AG09309 (cell line): Measurements from ENCODE around the gene ARFGAP3.

Source experiments
- DNase-seq: peaks from one replicate; pipeline ENCODE4 v3.0.0-alpha.2; 2010; ENCODE audit warnings: low read depth
- H3K4me3 ChIP-seq: 2 replicates; pipeline ENCODE4 v1.5.1; 2011; ENCODE audit warnings: mild to moderate bottlenecking, low read depth, low read length, moderate library complexity; ENCODE audit not compliant: control insufficient read depth
- CTCF ChIP-seq: IDR thresholded peaks from 2 replicates; pipeline ENCODE4 v1.5.1; 2011; ENCODE audit warnings: mild to moderate bottlenecking, low read depth, low read length, inconsistent platforms; ENCODE audit not compliant: insufficient read depth, control insufficient read depth; ENCODE audit errors: missing control alignments

ARFGAP3 gene

GRCh38 chr22:42777126-42777525 is 79.9 kb downstream of the ARFGAP3 start:
- no peak overlapping the region for H3K4me3 ChIP-seq
- no peak for DNase-seq
- no peak for TF ChIP-seq CTCF

GRCh38 chr22:42773167-42773566 is 83.9 kb downstream of the ARFGAP3 start:
- no peak overlapping the region for H3K4me3 ChIP-seq
- DNase-seq: no peak

GRCh38 chr22:42772647-42773046 is 84.4 kb downstream of the ARFGAP3 start:
- no peak for DNase-seq
- H3K4me3 ChIP-seq: no peak overlapping the region
- no peak for TF ChIP-seq CTCF

More at GRCh38 chr22:42773167-42773566, 83.9 kb downstream of the ARFGAP3 start:
- no peak for TF ChIP-seq CTCF

GRCh38 chr22:42770941-42771647 is 86.0 kb downstream of the ARFGAP3 start:
- no peak overlapping the region for H3K4me3 ChIP-seq
- no peak for TF ChIP-seq CTCF
- no peak for DNase-seq

GRCh38 chr22:42770448-42770726 is 86.7 kb downstream of the ARFGAP3 start:
- TF ChIP-seq CTCF: no peak
- no peak for DNase-seq
- no peak overlapping the region for H3K4me3 ChIP-seq

GRCh38 chr22:42769574-42770447 is 87.3 kb downstream of the ARFGAP3 start:
- no peak for TF ChIP-seq CTCF
- peak; percentile 45 for DNase-seq
- H3K4me3 ChIP-seq: no peak overlapping the region
